Measurements from ENCODE around the gene DRC1.

DRC1 gene

DNA sequence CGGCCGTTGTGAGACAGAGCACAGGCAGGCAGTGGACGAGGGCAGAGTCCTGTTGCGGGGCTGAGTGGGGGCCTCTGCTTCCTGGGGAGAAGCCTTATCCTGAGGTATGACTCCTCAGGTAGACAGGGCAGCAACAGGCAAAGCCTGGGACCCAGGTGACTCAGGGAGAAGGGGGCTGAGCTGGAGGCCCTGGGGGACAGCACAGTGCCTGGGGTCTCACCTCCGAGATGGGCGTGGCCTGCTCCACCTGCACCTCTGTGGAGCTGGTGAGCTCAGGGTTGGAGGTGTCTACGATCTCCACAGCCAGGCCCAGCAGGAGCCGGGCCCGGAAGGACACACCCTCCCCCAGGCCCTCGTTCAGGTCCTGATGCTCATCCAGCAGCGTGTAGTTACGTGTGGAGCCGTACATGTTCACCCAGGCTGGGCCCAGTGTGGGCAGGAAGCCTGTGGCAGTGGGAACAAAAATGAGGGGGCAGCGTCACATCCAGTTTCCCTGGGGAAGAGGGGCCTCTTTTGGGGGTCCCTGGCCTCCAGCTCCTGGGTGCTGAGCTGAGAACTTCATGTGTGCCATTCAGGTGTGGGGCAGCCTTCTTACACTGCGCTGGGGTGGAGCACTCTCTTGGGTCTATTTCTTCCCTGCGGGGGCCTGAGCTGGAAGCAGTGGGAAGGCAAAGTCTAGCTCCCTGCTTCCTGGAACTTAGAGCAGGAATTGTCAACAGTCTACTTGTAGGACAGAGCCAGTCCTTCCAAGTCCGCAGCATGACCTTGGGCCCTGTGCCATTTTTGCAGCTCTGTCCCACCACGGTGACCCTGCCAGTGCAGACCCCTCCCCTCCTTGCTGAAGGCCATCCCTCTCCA is 79.1 kb downstream of the DRC1 start:
- Histone ChIP-seq H3K9me3 (ENCODE audit: severe bottlenecking) (no peaks in the 10 kb centered on the region), H3K36me3 (no peaks in the 10 kb centered on the region), H3K4me3 (ENCODE audit: low read depth, low read length) (no peak overlapping the region), H3K27ac (peak overlapping the region; percentile 35), H3K27me3 (ENCODE audit: insufficient read depth, low read depth, severe bottlenecking) (no peaks in the 10 kb centered on the region)
- TF ChIP-seq, protein P1, sequence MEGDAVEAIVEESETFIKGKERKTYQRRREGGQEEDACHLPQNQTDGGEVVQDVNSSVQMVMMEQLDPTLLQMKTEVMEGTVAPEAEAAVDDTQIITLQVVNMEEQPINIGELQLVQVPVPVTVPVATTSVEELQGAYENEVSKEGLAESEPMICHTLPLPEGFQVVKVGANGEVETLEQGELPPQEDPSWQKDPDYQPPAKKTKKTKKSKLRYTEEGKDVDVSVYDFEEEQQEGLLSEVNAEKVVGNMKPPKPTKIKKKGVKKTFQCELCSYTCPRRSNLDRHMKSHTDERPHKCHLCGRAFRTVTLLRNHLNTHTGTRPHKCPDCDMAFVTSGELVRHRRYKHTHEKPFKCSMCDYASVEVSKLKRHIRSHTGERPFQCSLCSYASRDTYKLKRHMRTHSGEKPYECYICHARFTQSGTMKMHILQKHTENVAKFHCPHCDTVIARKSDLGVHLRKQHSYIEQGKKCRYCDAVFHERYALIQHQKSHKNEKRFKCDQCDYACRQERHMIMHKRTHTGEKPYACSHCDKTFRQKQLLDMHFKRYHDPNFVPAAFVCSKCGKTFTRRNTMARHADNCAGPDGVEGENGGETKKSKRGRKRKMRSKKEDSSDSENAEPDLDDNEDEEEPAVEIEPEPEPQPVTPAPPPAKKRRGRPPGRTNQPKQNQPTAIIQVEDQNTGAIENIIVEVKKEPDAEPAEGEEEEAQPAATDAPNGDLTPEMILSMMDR (IDR thresholded peaks at IDR 0.05; ENCODE audit: low read depth, low read length), result no peak
- no peak for DNase-seq

DNA sequence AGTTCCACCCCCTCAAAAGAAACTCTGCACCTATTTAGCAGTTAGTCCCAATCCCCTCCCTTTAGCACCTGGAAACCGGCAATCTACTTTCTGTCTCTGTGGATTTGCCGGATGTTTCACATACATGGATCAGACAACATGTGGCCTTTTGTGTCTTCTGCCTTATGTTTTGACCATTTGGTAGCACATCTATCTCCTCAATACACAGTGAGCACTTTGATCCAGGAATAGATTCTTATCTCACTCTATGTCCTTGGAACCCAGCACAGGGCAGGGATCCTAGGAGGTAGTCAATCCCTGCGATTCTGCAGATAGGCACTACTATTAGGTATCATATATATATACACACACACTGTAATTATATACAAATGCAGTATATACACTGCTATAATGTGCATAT is 80.0 kb downstream of the DRC1 start:
- DNase-seq, result no peak
- Histone ChIP-seq H3K9me3 (ENCODE audit: severe bottlenecking) (no peaks in the 10 kb centered on the region), H3K4me3 (ENCODE audit: low read depth, low read length) (no peak overlapping the region), H3K27me3 (ENCODE audit: insufficient read depth, low read depth, severe bottlenecking) (no peaks in the 10 kb centered on the region), H3K27ac (peak overlapping the region; percentile 35), H3K36me3 (no peaks in the 10 kb centered on the region)
- TF ChIP-seq, protein P1 (IDR thresholded peaks at IDR 0.05; ENCODE audit: low read depth, low read length), result no peak

DNA sequence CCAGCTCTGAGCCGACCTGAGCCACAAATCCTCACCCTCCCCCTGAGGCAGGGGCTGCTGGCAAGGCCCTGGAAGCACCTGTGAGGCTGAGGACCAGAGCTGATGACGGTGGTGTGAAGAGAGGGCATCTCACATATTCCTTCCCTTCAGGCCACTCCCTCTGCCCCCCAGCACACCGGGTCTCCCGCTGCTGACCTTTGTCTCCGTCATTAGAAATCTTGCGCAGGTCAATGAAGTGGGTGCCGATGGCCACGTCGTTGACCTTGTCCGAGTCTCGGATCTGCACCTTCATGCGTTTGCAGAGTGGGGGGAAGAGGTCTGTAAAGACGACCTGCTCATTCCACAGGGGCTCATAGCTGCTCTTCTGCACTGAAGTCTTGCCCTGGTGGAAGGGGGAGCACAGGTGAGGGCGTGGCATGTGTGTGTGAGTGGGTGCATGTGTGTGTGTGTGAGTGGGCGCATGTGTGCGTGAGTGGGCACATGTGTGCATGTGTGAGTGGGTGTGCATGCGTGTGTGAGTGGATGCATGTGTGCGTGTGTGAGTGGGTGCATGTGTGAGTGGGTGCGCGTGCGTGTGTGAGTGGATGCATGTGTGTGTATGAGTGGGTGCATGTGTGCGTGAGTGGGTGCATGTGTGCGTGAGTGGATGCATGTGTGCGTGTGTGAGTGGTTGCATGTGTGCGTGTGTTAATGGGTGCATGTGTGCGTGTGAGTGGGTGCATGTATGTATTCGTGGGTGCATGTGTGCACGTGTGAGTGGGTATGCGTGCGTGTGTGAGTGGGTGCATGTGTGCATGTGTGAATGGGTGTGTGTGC is 80.7 kb downstream of the DRC1 start:
- Histone ChIP-seq H3K36me3 (no peaks in the 10 kb centered on the region), H3K27ac (no peak overlapping the region), H3K9me3 (ENCODE audit: severe bottlenecking) (no peaks in the 10 kb centered on the region), H3K4me3 (ENCODE audit: low read depth, low read length) (no peak overlapping the region), H3K27me3 (ENCODE audit: insufficient read depth, low read depth, severe bottlenecking) (no peaks in the 10 kb centered on the region)
- peak; percentile 63 for DNase-seq
- TF ChIP-seq, protein P1 (IDR thresholded peaks at IDR 0.05; ENCODE audit: low read depth, low read length), result no peak

DNA sequence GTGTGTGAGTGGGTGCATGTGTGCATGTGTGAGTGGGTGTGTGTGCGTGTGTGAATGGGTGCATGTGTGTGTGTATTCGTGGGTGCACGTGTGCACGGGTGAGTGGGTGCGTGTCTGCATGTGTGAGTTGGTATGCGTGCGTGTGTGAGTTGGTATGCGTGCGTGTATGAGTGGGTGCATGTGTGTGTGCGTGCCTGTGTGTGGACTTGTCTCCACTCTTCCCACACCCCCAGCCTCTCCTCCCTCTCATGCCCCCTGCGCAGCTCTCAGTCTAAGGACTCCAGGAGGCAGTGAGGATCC is 81.3 kb downstream of the DRC1 start:
- no peak overlapping the region for H3K27ac ChIP-seq
- DNase-seq, result no peak
- TF ChIP-seq, protein P1 (IDR thresholded peaks at IDR 0.05; ENCODE audit: low read depth, low read length), result no peak
- H3K4me3 ChIP-seq (ENCODE audit: low read depth, low read length), result no peak overlapping the region
- H3K36me3 ChIP-seq, result no peaks in the 10 kb centered on the region
- no peaks in the 10 kb centered on the region for H3K27me3 ChIP-seq (ENCODE audit: insufficient read depth, low read depth, severe bottlenecking)
- H3K9me3 ChIP-seq (ENCODE audit: severe bottlenecking), result no peaks in the 10 kb centered on the region

DNA sequence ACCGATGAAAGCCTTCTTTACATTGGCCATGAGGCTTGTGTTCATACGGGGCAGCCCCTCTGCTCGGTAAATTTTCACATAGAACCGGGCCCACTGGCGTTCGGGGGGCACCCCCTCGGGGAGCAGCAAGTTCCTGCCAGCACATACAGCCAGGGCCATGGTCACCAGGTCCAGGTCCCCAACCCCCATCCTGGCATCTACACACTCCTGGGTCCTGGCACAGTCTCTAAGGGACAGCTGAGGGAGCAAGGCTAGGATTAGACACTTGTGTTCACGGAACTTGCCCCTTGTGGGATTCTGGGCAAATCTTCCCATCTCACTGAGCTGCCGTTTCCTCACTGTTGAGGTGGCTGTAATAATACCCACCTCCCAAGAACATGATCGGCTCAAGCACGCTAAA is 81.8 kb downstream of the DRC1 start:
- no peaks in the 10 kb centered on the region for H3K27me3 ChIP-seq (ENCODE audit: insufficient read depth, low read depth, severe bottlenecking)
- DNase-seq, result no peak
- TF ChIP-seq, protein P1 (IDR thresholded peaks at IDR 0.05; ENCODE audit: low read depth, low read length), result no peak
- H3K27ac ChIP-seq, result no peak overlapping the region
- H3K4me3 ChIP-seq (ENCODE audit: low read depth, low read length), result no peak overlapping the region
- no peaks in the 10 kb centered on the region for H3K36me3 ChIP-seq
- no peaks in the 10 kb centered on the region for H3K9me3 ChIP-seq (ENCODE audit: severe bottlenecking)
